Bronchial epithelial cell (primary cell): ENCODE results near the gene ST3GAL3. TPM values are rescaled to one million over a fixed set of nuclear protein-coding genes. Genes with fewer than 3 reads are reported as not detected.
"Not testable (repeated sequence)": the region's sequence is repeated elsewhere in the genome, so short reads cannot be mapped to it uniquely, and the experiment has no call there.

Source experiments
- DNase-seq: peaks from one replicate; pipeline ENCODE4 v3.0.0-alpha.2; 2010; ENCODE audit warnings: low read depth
- FAIRE-seq: peaks from 2 replicates; lab custom pipeline; 2011; peaks lifted over from hg19 to GRCh38; lab: Jason Lieb, UNC
- H3K27me3 ChIP-seq: 2 replicates; pipeline ENCODE4 v1.5.1; 2011; ENCODE audit warnings: low read length; ENCODE audit not compliant: control insufficient read depth, insufficient read depth
- H3K36me3 ChIP-seq: 2 replicates; pipeline ENCODE4 v1.5.1; 2011; ENCODE audit warnings: low read length; ENCODE audit not compliant: control insufficient read depth, insufficient read depth
- H3K4me3 ChIP-seq: 2 replicates; pipeline ENCODE4 v1.5.1; 2011; ENCODE audit warnings: mild to moderate bottlenecking, low read depth, low read length, control low read depth
- total RNA-seq: library from RNA; depleted of rRNA; stranded (reverse); fragments of >200 nt; gene quantifications from 2 replicates; pipeline ENCODE4 v1.2.1, GENCODE V29; 2014
- TF ChIP-seq, protein P1 (sequence below): IDR thresholded peaks from 2 replicates; pipeline ENCODE4 v1.5.1; 2011; ENCODE audit warnings: mild to moderate bottlenecking, moderate library complexity, low read length, control low read depth, inconsistent platforms; ENCODE audit not compliant: insufficient read depth, severe bottlenecking

ST3GAL3 gene
- total RNA-seq, 1 donor from 2014 or later = 10.3 TPM

DNA sequence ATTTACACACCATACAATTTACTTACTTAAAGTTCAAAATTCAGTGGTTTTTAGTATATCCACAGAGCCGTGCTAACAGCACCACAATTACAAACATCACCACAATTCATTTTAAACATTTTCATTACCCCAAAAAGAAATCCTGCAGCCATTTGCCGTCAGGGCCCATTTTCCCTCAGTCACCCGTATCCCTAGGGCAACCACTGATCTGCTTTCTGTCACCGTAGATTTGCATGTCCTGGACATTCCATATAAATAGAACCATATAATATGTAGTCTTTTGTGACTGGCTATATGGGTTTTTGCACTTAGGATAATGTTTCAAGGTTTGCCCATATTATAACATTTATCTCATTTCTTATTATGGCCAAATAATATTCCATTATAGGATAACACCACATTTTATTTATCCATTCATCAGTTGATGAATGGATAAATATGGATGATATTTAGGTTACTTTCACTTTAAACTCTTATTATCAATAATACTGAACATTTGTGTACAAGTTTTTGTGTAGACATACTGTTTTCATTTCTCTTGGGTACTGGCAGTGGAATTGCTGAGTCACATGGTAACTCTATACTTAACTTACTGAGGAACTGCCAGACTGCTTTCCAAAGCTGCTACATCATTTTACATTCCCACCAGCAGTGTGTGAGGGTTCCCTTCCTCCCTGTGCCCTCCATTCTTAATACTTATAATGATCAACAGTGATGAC lies 68.9 kb downstream of the ST3GAL3 start:
- no peak for FAIRE-seq
- TF ChIP-seq, protein P1, sequence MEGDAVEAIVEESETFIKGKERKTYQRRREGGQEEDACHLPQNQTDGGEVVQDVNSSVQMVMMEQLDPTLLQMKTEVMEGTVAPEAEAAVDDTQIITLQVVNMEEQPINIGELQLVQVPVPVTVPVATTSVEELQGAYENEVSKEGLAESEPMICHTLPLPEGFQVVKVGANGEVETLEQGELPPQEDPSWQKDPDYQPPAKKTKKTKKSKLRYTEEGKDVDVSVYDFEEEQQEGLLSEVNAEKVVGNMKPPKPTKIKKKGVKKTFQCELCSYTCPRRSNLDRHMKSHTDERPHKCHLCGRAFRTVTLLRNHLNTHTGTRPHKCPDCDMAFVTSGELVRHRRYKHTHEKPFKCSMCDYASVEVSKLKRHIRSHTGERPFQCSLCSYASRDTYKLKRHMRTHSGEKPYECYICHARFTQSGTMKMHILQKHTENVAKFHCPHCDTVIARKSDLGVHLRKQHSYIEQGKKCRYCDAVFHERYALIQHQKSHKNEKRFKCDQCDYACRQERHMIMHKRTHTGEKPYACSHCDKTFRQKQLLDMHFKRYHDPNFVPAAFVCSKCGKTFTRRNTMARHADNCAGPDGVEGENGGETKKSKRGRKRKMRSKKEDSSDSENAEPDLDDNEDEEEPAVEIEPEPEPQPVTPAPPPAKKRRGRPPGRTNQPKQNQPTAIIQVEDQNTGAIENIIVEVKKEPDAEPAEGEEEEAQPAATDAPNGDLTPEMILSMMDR = no peak
- Histone ChIP-seq H3K36me3 (no peaks in the 10 kb centered on the region), H3K27me3 (no peaks in the 10 kb centered on the region), H3K4me3 (no peak overlapping the region)
- DNase-seq = peak; percentile 59

DNA sequence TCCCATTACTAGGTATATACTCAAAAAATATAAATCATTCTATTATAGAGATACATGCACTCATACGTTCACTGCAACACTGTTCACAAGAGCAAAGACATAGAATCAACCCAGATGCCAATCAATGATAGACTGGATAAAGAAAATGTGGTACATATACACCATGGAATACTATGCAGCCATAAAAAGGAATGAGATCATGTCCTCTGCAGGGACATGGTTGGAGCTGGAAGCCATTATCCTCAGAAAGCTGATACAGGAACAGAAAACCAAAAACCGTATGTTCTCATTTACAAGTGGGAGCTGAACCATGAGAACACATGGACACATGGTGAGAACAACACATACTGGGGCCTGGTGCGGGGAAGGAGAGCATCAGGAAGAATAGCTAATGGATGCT lies 70.6 kb downstream of the ST3GAL3 start:
- not testable (repeated sequence) for H3K4me3 ChIP-seq, H3K36me3 ChIP-seq, DNase-seq, H3K27me3 ChIP-seq, FAIRE-seq

DNA sequence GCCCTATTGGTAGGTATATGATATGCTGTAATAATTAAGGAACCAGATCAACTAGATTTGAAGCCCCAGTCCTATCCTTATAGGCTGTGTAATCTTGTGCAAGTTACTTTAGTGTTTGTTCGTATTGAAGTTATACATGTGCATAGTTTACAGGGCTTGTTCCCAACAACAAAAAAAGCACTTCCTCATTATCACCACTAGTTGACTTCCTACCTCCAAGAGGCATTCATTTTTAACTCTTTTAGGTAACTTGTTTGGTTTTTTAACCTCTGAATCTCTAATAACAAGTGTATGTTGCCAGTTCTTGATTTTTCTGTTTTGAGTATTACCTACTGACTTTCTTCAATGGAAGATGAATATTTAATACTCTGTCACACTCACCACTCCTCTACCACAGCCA lies 71.9 kb downstream of the ST3GAL3 start:
- no peak overlapping the region for H3K4me3 ChIP-seq
- H3K36me3 ChIP-seq = no peaks in the 10 kb centered on the region
- FAIRE-seq = no peak
- no peaks in the 10 kb centered on the region for H3K27me3 ChIP-seq
- DNase-seq = no peak
- TF ChIP-seq, protein P1 = no peak

DNA sequence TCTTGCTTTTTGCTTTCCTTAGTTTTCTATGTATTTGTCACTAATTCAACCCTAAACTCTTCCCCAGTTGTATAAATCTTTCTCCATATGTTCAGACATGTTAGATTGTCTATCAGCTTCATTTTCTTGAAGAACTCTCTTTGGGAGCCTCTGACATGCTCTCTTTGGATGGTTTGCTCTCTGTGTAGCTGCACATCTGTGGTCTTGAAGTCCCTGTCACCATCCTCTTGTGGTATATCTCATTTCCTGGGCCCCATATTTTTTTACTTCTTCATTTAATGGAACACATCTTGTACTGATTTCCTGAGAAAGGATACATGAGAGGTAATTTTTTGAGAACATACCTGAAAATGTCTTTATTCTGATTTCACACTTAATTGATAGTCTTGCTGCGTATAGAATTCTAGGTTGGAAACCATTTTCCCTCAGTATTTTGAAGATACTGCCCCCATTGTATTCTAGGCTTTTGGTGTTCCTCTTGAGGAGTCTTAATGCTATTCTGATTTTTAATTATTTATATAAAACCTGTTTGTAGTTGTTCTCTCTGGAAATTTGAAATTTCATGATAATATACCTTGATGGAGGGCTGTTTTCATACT lies 72.6 kb downstream of the ST3GAL3 start:
- TF ChIP-seq, protein P1 = no peak
- Histone ChIP-seq H3K27me3 (no peaks in the 10 kb centered on the region), H3K4me3 (no peak overlapping the region), H3K36me3 (no peaks in the 10 kb centered on the region)
- DNase-seq = no peak
- FAIRE-seq = no peak

DNA sequence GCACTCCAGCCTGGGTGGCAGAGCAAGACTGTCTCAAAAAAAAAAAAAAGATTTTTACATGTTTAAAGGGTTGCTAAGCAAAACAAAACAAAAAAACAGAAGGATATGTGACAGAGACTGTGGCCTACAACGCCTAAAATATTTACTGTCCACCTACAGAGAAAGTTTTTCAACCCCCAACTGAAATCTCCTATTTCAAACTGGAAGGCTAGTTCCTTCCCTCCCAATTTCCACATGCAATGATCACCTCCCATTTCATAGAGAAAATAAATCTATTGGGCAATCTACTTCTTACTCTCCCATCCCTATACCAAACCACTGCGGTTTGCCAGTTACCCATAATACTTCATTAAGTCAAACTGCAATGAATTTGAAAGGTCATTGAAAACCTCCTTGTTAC lies 74.2 kb downstream of the ST3GAL3 start:
- DNase-seq (no peak), FAIRE-seq (no peak)
- Histone ChIP-seq H3K27me3 (no peaks in the 10 kb centered on the region), H3K4me3 (no peak overlapping the region), H3K36me3 (no peaks in the 10 kb centered on the region)
- TF ChIP-seq, protein P1 = no peak

DNA sequence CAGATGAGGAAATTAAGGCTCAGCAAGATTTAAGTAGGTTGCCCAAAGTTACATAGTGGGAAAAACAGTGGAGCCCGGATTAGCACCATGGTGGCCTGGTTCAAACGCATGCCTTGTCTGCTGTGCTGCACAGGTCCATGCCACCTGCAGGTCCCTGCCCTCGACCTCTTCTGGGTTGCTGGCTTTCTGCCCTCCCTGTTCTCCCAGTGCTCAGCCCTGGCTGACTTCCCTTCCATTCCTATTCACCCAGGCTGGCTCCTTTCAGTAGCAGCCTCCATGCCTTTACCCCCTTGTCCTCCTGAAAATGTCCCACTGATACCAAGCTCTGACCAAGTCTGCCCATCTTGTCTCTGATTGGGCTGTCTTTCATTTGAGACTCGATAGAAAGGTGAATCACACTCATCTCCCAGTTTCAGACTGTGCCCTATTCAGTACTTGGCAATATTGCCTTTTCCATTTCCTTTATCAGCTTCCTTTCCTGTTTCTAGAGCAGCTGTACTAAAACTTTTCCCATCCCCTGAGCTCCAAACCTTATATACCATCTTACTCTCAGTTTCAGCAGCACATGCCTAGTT lies 75.8 kb downstream of the ST3GAL3 start:
- FAIRE-seq (no peak), DNase-seq (no peak)
- Histone ChIP-seq H3K36me3 (no peaks in the 10 kb centered on the region), H3K27me3 (no peaks in the 10 kb centered on the region), H3K4me3 (no peak overlapping the region)
- TF ChIP-seq, protein P1 = no peak
